GM15510 (cell line): ENCODE results near the gene SPRR3.

Source experiments
- POLR2A ChIP-seq: IDR thresholded peaks from 3 replicates; pipeline ENCODE4 v1.6.1; 2011; ENCODE audit warnings: borderline replicate concordance; ENCODE audit not compliant: insufficient read length; ENCODE audit errors: extremely low read depth

Gene SPRR3

GRCh38 chr1:153000294-153000693, 1.3 kb upstream of the SPRR3 start:
- TF ChIP-seq POLR2A, result no peak

GRCh38 chr1:153023109-153023508, 21.6 kb downstream of the SPRR3 start:
- no peak for TF ChIP-seq POLR2A

GRCh38 chr1:153024413-153024812, 22.9 kb downstream of the SPRR3 start:
- no peak for TF ChIP-seq POLR2A

GRCh38 chr1:153025797-153026196, 24.2 kb downstream of the SPRR3 start:
- no peak for TF ChIP-seq POLR2A

GRCh38 chr1:153028766-153029165, 27.2 kb downstream of the SPRR3 start:
- TF ChIP-seq POLR2A, result no peak

- TF ChIP-seq POLR2A, result no peak
Measured at GRCh38 chr1:153030895-153031294, 29.3 kb downstream of the SPRR3 start, which contains the start of gene SPRR1B. TSS of gene SPRR1B (plus strand) at chr1:153031203. CDS start at chr1:153032346, 1,143 bp downstream.

- TF ChIP-seq POLR2A, result no peak
Measured at GRCh38 chr1:153032073-153032472, 30.5 kb downstream of the SPRR3 start.

- TF ChIP-seq POLR2A, result no peak
Measured at GRCh38 chr1:153032677-153033308, 31.2 kb downstream of the SPRR3 start.

- no peak for TF ChIP-seq POLR2A
Measured at GRCh38 chr1:153035211-153035610, 33.7 kb downstream of the SPRR3 start.

GRCh38 chr1:153040950-153041631, 39.5 kb downstream of the SPRR3 start, which contains the start of gene SPRR2D:
TSS of gene SPRR2D (minus strand) at chr1:153041120. CDS start at chr1:153040346, 774 bp downstream.
- no peak for TF ChIP-seq POLR2A

GRCh38 chr1:153049211-153049610, 47.7 kb downstream of the SPRR3 start:
- TF ChIP-seq POLR2A, result no peak
